Brain (organoid and tissue), 1 donor: ENCODE results near the gene GPR27. TPM values are rescaled to one million over a fixed set of nuclear protein-coding genes. Genes with fewer than 3 reads are reported as not detected.

Source experiments
- polyA plus RNA-seq: library from polyadenylated mRNA; stranded (reverse); fragments of 350-450 nt; fragmentation: Illumina TruSeq; extraction: RNeasy Lipid Tissue Mini Kit (QIAGEN cat#74804); gene quantifications from one replicate; pipeline ENCODE4 v1.2.3, GENCODE V29; 2015; ENCODE audit warnings: low read depth, low replicate concordance; ENCODE audit not compliant: insufficient read depth

The GPR27 gene
- polyA plus RNA-seq, 1 donor from 2014 or later, result 9.5 TPM

Other genes with a start within 250 kb of the GPR27 start
- 7.7 TPM for gene FOXP1, start 170.1 kb upstream of the GPR27 start, polyA plus RNA-seq
- gene EIF4E3, start 28.5 kb upstream of the GPR27 start, polyA plus RNA-seq, result 7.2 TPM
- not detected for gene PROK2, start 31.3 kb downstream of the GPR27 start, polyA plus RNA-seq